Right lobe of liver (tissue), 4 donors: Measurements from ENCODE around the gene ATF7.

ENCODE experiments used
- POLR2A ChIP-seq: fragments of 450-650 bp; IDR thresholded peaks from one replicate; pipeline ENCODE4 v1.6.1; 2017; ENCODE audit warnings: antibody characterized with exemption, mild to moderate bottlenecking
- TF ChIP-seq, protein P1 (sequence below), 4 donors: fragments of 200-600 bp in 3 of 4; fragments of 450-650 bp in 1 of 4; IDR thresholded peaks; one replicate each; pipeline versions ENCODE4 v1.5.1 to v1.8.0; 2016 to 2022; ENCODE audit warnings: antibody characterized with exemption in 4 of 4, mild to moderate bottlenecking in 2 of 4
- donor health status: DM: no; HTN: no; CAD: no.
- donor health status: DM: no; HTN: no; CAD: no.
- donor health status: DM: no; HTN: yes; CAD: no.

DNA sequence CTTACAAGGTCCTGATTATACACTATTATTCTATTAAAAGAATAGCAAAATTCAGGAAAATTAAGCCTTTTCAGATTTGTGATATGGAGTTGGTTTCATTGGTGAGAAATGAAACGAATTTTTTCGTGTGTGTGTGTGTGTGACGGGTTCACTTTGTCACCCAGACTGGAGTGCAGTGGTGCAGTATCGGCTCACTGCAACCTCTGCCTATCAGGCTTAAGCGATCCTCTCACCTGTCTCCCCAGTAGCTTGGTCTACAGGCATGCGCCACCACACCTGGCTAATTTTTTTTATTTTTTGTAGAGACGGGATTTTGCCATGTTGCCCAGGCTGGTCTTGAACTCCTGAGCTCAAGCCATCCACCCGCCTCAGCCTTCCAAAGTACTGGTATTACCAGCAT is 164.6 kb downstream of the ATF7 start:
- TF ChIP-seq, protein P1, sequence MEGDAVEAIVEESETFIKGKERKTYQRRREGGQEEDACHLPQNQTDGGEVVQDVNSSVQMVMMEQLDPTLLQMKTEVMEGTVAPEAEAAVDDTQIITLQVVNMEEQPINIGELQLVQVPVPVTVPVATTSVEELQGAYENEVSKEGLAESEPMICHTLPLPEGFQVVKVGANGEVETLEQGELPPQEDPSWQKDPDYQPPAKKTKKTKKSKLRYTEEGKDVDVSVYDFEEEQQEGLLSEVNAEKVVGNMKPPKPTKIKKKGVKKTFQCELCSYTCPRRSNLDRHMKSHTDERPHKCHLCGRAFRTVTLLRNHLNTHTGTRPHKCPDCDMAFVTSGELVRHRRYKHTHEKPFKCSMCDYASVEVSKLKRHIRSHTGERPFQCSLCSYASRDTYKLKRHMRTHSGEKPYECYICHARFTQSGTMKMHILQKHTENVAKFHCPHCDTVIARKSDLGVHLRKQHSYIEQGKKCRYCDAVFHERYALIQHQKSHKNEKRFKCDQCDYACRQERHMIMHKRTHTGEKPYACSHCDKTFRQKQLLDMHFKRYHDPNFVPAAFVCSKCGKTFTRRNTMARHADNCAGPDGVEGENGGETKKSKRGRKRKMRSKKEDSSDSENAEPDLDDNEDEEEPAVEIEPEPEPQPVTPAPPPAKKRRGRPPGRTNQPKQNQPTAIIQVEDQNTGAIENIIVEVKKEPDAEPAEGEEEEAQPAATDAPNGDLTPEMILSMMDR (IDR thresholded peaks at IDR 0.05), result no peak
- no peak for TF ChIP-seq POLR2A
